ENCODE measurements around the gene SLC15A1.

Gene SLC15A1

GRCh38 chr13:98752467-98753290 lies at the start of gene SLC15A1:
Gene SLC15A1 (minus strand): TSS chr13:98752672. CDS start chr13:98752598, 74 bp downstream.
- DNase-seq (ENCODE audit: low read depth in 2 of 2) = no peak

- DNase-seq (ENCODE audit: low read depth in 2 of 2) = no peak
Measured at GRCh38 chr13:98801626-98802418, 49.4 kb upstream of the SLC15A1 start.

GRCh38 chr13:98800078-98800477 lies 47.6 kb upstream of the SLC15A1 start:
- no peak for DNase-seq (ENCODE audit: low read depth in 2 of 2)

GRCh38 chr13:98798849-98799645 lies 46.6 kb upstream of the SLC15A1 start:
- DNase-seq (ENCODE audit: low read depth in 2 of 2) = no peak

GRCh38 chr13:98797456-98797855 lies 45.0 kb upstream of the SLC15A1 start:
- no peak for DNase-seq (ENCODE audit: low read depth in 2 of 2)

- DNase-seq (ENCODE audit: low read depth in 2 of 2) = no peak
Measured at GRCh38 chr13:98796798-98797197, 44.3 kb upstream of the SLC15A1 start.

GRCh38 chr13:98796191-98796590 lies 43.7 kb upstream of the SLC15A1 start:
- no peak for DNase-seq (ENCODE audit: low read depth in 2 of 2)

GRCh38 chr13:98795220-98795619 lies 42.7 kb upstream of the SLC15A1 start:
- DNase-seq (ENCODE audit: low read depth in 2 of 2) = no peak

- no peak for DNase-seq (ENCODE audit: low read depth in 2 of 2)
Measured at GRCh38 chr13:98794498-98794897, 42.0 kb upstream of the SLC15A1 start.

GRCh38 chr13:98792785-98793495 lies 40.5 kb upstream of the SLC15A1 start:
- no peak for DNase-seq (ENCODE audit: low read depth in 2 of 2)

GRCh38 chr13:98792321-98792720 lies 39.8 kb upstream of the SLC15A1 start:
- DNase-seq (ENCODE audit: low read depth in 2 of 2) = no peak

- DNase-seq (ENCODE audit: low read depth in 2 of 2) = no peak
Measured at GRCh38 chr13:98791611-98792010, 39.1 kb upstream of the SLC15A1 start.

GRCh38 chr13:98787996-98788395 lies 35.5 kb upstream of the SLC15A1 start:
- DNase-seq (ENCODE audit: low read depth in 2 of 2) = no peak

GRCh38 chr13:98787173-98787572 lies 34.7 kb upstream of the SLC15A1 start:
- DNase-seq (ENCODE audit: low read depth in 2 of 2) = no peak

- DNase-seq (ENCODE audit: low read depth in 2 of 2) = no peak
Measured at GRCh38 chr13:98786023-98786422, 33.6 kb upstream of the SLC15A1 start.

GRCh38 chr13:98785405-98785804 lies 32.9 kb upstream of the SLC15A1 start:
- no peak for DNase-seq (ENCODE audit: low read depth in 2 of 2)

- DNase-seq (ENCODE audit: low read depth in 2 of 2) = no peak
Measured at GRCh38 chr13:98784666-98785065, 32.2 kb upstream of the SLC15A1 start.

GRCh38 chr13:98783856-98784478 lies 31.5 kb upstream of the SLC15A1 start:
- DNase-seq (ENCODE audit: low read depth in 2 of 2) = no peak

- DNase-seq (ENCODE audit: low read depth in 2 of 2) = no peak
Measured at GRCh38 chr13:98782654-98783053, 30.2 kb upstream of the SLC15A1 start.

- no peak for DNase-seq (ENCODE audit: low read depth in 2 of 2)
Measured at GRCh38 chr13:98781905-98782304, 29.4 kb upstream of the SLC15A1 start.

- no peak for DNase-seq (ENCODE audit: low read depth in 2 of 2)
Measured at GRCh38 chr13:98781470-98781869, 29.0 kb upstream of the SLC15A1 start.

All from stimulated activated CD4-positive, alpha-beta T cell treated with anti-CD3 and anti-CD28 coated beads, Interleukin-15, amount 100 ng/mL, for 48 hours (primary cell).